Erythroblast (primary cell): ENCODE results near the gene COL6A5.

Source experiments
- GATA1 ChIP-seq: IDR thresholded peaks from 2 replicates; pipeline ENCODE4 v1.6.1; 2011; ENCODE audit warnings: low read depth, mild to moderate bottlenecking, control low read depth, low read length, moderate library complexity
- POLR2A ChIP-seq: IDR thresholded peaks from 2 replicates; pipeline ENCODE4 v1.6.1; 2011; ENCODE audit warnings: mild to moderate bottlenecking, low read length

GRCh38 chr3:130468311-130468710 is 122.8 kb downstream of the COL6A5 start:
- TF ChIP-seq POLR2A = no peak
- TF ChIP-seq GATA1 = no peak
